GM19324 (cell line): ENCODE measurements around the gene CPB1.

Experiments
- ATAC-seq: cut with Tn5 transposase; IDR thresholded peaks from one replicate; pipeline ENCODE4 v1.9.1; 2021; ENCODE audit warnings: mild to moderate bottlenecking, moderate library complexity; ENCODE audit not compliant: unreplicated experiment, low FRiP score

CPB1 gene

GRCh38 chr3:148879256-148879655 lies 51.6 kb downstream of the CPB1 start:
- no peak for ATAC-seq

- no peak for ATAC-seq
These were observed 53.1 kb downstream of the CPB1 start for GRCh38 chr3:148880681-148881080.

- ATAC-seq, result no peak
These were observed 53.7 kb downstream of the CPB1 start for GRCh38 chr3:148881286-148881685.

- ATAC-seq, result no peak
These were observed 54.7 kb downstream of the CPB1 start for GRCh38 chr3:148882288-148882687.

- ATAC-seq, result no peak
These were observed 55.6 kb downstream of the CPB1 start for GRCh38 chr3:148883163-148883562.

GRCh38 chr3:148884261-148884660 lies 56.6 kb downstream of the CPB1 start:
- no peak for ATAC-seq

GRCh38 chr3:148889828-148890227 lies 62.2 kb downstream of the CPB1 start:
- no peak for ATAC-seq

GRCh38 chr3:148896062-148896461 lies 68.5 kb downstream of the CPB1 start:
- no peak for ATAC-seq

- ATAC-seq, result no peak
These were observed 74.6 kb downstream of the CPB1 start for GRCh38 chr3:148901987-148902791.

GRCh38 chr3:148903022-148903442 lies 75.4 kb downstream of the CPB1 start:
- no peak for ATAC-seq

GRCh38 chr3:148903941-148904340 lies 76.3 kb downstream of the CPB1 start:
- ATAC-seq, result no peak

- ATAC-seq, result no peak
These were observed 79.1 kb downstream of the CPB1 start for GRCh38 chr3:148906667-148907066.
